Retina (tissue), 1 donor: ENCODE results near the gene COL1A1.

Experiments used
- DNase-seq: peaks from one replicate; pipeline ENCODE4 v3.0.0-alpha.2; 2016

The COL1A1 gene

GRCh38 chr17:50139185-50139783, 62.1 kb downstream of the COL1A1 start:
- DNase-seq, result no peak

- no peak for DNase-seq
Observed at GRCh38 chr17:50137042-50137441, 64.4 kb downstream of the COL1A1 start.

GRCh38 chr17:50136096-50136687, 65.2 kb downstream of the COL1A1 start:
- DNase-seq, result no peak

GRCh38 chr17:50135316-50136095, 65.9 kb downstream of the COL1A1 start:
- no peak for DNase-seq

GRCh38 chr17:50134206-50135110, 67.0 kb downstream of the COL1A1 start:
- DNase-seq, result no peak

GRCh38 chr17:50133769-50134099, 67.7 kb downstream of the COL1A1 start:
- DNase-seq, result no peak
